DOHH2 (cell line): ENCODE data around the gene ATP2B2.

Source experiments
- EZH2phosphoT487 ChIP-seq: fragments of 200-600 bp; sonication (generic); IDR thresholded peaks from 2 replicates; pipeline ENCODE4 v1.6.1; 2017; ENCODE audit warnings: borderline replicate concordance, mild to moderate bottlenecking, antibody characterized with exemption, low read length, moderate library complexity, mixed read lengths
- TF ChIP-seq, protein P1 (sequence below): fragments of 200-600 bp; sonication (generic); IDR thresholded peaks from one replicate; pipeline ENCODE4 v1.5.1; 2014; ENCODE audit warnings: antibody characterized with exemption, mild to moderate bottlenecking, low read depth, low read length; ENCODE audit not compliant: poor library complexity, severe bottlenecking

DNA sequence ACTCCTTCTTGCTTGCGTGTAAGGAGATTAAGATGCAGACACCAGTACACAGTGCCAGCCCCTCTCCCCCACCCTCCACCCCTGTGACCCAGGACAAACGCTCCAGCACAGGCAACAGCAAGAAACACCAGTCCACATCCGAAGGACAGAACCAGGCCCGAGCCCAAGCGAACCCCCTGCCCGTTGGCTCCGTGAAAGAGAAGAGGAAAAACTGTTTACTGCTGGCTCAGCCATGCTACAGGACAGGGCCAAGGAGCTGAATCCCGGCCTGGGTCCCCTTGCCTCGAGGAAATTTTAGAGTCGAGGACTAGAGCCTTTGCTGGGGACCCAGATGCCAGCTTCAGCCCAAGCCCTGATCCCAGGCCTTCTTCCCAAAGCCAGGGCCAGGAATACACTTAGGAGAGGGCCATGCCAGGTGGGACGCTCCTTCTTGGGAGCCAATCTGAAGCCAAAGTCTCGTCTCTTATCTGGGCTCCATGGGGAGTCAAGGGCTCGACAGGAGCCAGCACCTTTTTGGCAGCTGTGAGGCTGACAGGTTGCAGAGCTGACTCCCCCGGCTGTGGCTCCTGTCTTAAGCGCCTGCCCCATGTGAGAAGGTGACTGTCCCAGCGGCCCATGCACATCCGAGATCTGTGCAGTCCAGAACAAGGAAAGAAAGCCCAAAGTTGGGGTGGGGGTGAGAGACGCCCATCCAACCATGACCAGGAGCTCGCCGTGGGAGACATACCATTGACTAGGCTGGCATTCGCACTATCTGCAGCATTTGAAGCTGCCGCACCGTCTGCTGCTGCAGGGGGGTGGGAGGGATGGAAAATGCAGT lies 120.6 kb downstream of the ATP2B2 start:
- TF ChIP-seq, protein P1, sequence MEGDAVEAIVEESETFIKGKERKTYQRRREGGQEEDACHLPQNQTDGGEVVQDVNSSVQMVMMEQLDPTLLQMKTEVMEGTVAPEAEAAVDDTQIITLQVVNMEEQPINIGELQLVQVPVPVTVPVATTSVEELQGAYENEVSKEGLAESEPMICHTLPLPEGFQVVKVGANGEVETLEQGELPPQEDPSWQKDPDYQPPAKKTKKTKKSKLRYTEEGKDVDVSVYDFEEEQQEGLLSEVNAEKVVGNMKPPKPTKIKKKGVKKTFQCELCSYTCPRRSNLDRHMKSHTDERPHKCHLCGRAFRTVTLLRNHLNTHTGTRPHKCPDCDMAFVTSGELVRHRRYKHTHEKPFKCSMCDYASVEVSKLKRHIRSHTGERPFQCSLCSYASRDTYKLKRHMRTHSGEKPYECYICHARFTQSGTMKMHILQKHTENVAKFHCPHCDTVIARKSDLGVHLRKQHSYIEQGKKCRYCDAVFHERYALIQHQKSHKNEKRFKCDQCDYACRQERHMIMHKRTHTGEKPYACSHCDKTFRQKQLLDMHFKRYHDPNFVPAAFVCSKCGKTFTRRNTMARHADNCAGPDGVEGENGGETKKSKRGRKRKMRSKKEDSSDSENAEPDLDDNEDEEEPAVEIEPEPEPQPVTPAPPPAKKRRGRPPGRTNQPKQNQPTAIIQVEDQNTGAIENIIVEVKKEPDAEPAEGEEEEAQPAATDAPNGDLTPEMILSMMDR = no peak
- no peak for TF ChIP-seq EZH2phosphoT487
